Retina (tissue), 1 donor: Measurements from ENCODE around the gene NQO1.
"Not testable (repeated sequence)": the region's sequence is repeated elsewhere in the genome, so short reads cannot be mapped to it uniquely, and the experiment has no call there.

Experiments used
- DNase-seq: peaks from one replicate; pipeline ENCODE4 v3.0.0-alpha.2; 2016

NQO1 gene

GRCh38 chr16:69726313-69727060, at the start of gene NQO1:
Gene NQO1, minus strand, starts transcription at chr16:69726560. Its CDS starts 121 bp downstream, at chr16:69726439.
- peak; percentile 93 for DNase-seq

- no peak for DNase-seq
These were observed 49.2 kb upstream of the NQO1 start for GRCh38 chr16:69775563-69775962.

GRCh38 chr16:69773260-69773947, 47.0 kb upstream of the NQO1 start:
- no peak for DNase-seq

GRCh38 chr16:69771651-69771967, 45.2 kb upstream of the NQO1 start:
- no peak for DNase-seq

GRCh38 chr16:69769404-69769803, 43.0 kb upstream of the NQO1 start:
- no peak for DNase-seq

GRCh38 chr16:69768666-69769065, 42.3 kb upstream of the NQO1 start:
- DNase-seq = no peak

GRCh38 chr16:69767459-69768229, 41.3 kb upstream of the NQO1 start:
- DNase-seq = no peak

GRCh38 chr16:69763599-69763942, 37.2 kb upstream of the NQO1 start:
- DNase-seq = no peak

GRCh38 chr16:69762814-69763598, 36.6 kb upstream of the NQO1 start:
- no peak for DNase-seq

GRCh38 chr16:69761983-69762813, 35.8 kb upstream of the NQO1 start, which contains the start of gene WWP2:
Gene WWP2, plus strand, starts transcription at chr16:69762332. Its CDS starts 24,679 bp downstream, at chr16:69787011.
- DNase-seq = peak; percentile 87

- not testable (repeated sequence) for DNase-seq
These were observed 31.0 kb upstream of the NQO1 start for GRCh38 chr16:69757375-69757774.

GRCh38 chr16:69756705-69757104, 30.3 kb upstream of the NQO1 start:
- no peak for DNase-seq

- DNase-seq = peak; percentile 98
These were observed 28.3 kb upstream of the NQO1 start, which contains the start of gene NOB1 for GRCh38 chr16:69754469-69755310. Gene NOB1, minus strand, starts transcription at chr16:69754926. Its CDS starts 16 bp downstream, at chr16:69754910.

- DNase-seq = no peak
These were observed 27.7 kb upstream of the NQO1 start for GRCh38 chr16:69754143-69754468.

- DNase-seq = no peak
These were observed 22.5 kb upstream of the NQO1 start for GRCh38 chr16:69748694-69749345.

GRCh38 chr16:69747115-69747514, 20.8 kb upstream of the NQO1 start:
- no peak for DNase-seq

GRCh38 chr16:69745959-69746358, 19.6 kb upstream of the NQO1 start:
- DNase-seq = no peak

- DNase-seq = no peak
These were observed 18.9 kb upstream of the NQO1 start for GRCh38 chr16:69745232-69745612.

- DNase-seq = no peak
These were observed 18.2 kb upstream of the NQO1 start for GRCh38 chr16:69744363-69745231.
